Skin epidermis (tissue), 12 donors: Measurements from ENCODE around the gene MBTPS1.
A peak's percentile ranks its signal among the peaks of the same experiment; 100 is the strongest.

ENCODE experiments used
- H3K27ac ChIP-seq, 21 experiments: fragments of 200-600 bp; sonication (generic) in 11 of 21; one replicate each; pipeline ENCODE4 v1.5.0; 2020; ENCODE audit warnings: mild to moderate bottlenecking in 3 of 21, inconsistent platforms in 2 of 21, moderate library complexity in 2 of 21
- H3K4me3 ChIP-seq, 7 experiments: fragments of 200-600 bp; sonication (generic) in 2 of 7; one replicate each; pipeline ENCODE4 v1.5.0; 2020; ENCODE audit warnings: inconsistent platforms in 2 of 7, mild to moderate bottlenecking in 2 of 7, moderate library complexity in 1 of 7

The MBTPS1 gene

GRCh38 chr16:84059946-84060901 is 56.5 kb downstream of the MBTPS1 start:
- no peak overlapping the region for H3K27ac ChIP-seq
- H3K4me3 ChIP-seq = no peak overlapping the region

DNA sequence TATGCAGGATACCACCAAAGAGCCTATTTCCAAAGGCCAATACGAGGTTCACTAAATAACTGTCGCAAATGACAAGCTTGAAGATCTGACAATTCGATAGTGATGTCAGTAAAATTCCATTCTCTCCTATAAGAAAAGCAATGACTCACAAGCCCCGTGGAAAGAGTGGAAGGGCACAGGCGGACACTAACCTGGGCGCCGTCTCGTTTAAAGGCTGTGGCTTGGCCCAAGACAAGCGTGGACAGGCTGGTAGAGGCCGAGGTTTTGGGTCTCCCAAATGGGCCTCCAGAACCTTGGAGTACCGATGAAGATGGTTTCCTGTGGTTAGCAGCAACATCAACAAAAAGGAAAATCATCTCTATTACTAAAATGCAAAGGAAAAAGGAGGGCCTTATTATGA is 57.6 kb downstream of the MBTPS1 start:
- Histone ChIP-seq H3K27ac (no peak overlapping the region), H3K4me3 (no peak overlapping the region)

- Histone ChIP-seq H3K4me3 (no peak overlapping the region), H3K27ac (no peak overlapping the region)
Observed at GRCh38 chr16:84058664-84059063, 58.1 kb downstream of the MBTPS1 start.

DNA sequence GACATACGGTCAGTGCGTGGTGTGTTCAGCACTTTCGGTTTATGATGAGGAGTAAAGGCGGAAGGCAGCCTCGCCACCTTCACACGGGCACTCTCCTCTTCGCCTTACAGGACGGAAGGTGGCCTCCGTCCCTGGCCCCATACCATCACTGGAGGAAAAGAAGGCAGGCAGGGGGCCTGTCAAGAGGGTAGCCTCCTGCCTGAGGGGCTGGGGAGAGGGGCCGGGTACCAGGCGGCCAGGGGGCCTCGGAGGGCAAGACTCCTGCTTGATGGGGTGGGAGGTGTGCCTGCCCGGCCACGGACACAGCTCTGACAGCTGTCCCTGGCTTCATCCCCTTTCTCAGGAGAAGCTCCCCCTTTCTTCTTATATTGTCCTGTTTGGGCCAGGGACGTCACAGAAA is 58.5 kb downstream of the MBTPS1 start:
- Histone ChIP-seq H3K27ac (no peak overlapping the region), H3K4me3 (no peak overlapping the region)

GRCh38 chr16:84056933-84057332 is 59.8 kb downstream of the MBTPS1 start:
- H3K27ac ChIP-seq = no peak overlapping the region
- no peak overlapping the region for H3K4me3 ChIP-seq

- no peak overlapping the region for H3K4me3 ChIP-seq
- no peak overlapping the region for H3K27ac ChIP-seq
Observed at GRCh38 chr16:84055801-84056634, 60.7 kb downstream of the MBTPS1 start.

DNA sequence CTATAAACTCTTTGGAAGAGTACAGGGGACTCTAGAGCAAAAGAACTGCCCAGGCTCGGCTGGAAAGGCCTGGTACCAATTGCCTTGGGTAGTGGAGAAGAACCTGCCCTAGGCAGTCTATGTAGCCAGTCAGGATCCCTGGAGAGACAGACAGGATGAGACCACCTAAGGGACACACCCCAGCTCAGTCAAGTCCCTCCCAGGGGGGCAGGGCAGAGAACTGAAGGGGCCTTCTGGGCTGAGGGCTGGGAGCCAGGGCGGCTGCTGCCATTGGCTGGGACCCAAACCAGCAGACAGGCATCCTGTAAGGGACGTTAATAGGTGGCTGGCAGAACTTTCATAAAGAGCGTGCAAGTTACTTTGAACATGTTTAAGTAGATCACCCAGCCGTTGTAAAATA is 61.4 kb downstream of the MBTPS1 start:
- Histone ChIP-seq H3K4me3 (no peak overlapping the region), H3K27ac (peak overlapping the region in 1 of 21 experiments; percentile 49)

DNA sequence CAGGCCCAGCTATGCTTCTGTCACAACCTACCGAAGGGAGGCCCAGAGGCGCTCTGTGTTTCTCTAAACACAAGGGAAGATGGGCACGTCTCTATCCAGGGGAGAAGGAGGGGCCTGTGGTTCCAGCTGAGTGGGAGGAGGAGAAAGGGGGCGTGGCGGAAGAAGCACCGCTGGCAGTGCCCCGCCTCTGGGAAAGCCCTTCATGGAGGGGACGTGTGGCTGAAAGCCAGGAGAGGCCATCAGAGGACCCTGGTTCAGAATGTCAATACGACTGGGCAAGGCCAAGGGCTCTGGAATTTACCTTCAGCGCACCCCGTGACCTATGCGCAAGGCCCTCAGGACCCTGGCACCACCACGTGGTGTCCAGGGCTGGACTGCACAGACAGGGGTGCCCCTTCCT is 61.8 kb downstream of the MBTPS1 start:
- no peak overlapping the region for H3K4me3 ChIP-seq
- H3K27ac ChIP-seq = peak overlapping the region in 1 of 21 experiments; percentile 49

DNA sequence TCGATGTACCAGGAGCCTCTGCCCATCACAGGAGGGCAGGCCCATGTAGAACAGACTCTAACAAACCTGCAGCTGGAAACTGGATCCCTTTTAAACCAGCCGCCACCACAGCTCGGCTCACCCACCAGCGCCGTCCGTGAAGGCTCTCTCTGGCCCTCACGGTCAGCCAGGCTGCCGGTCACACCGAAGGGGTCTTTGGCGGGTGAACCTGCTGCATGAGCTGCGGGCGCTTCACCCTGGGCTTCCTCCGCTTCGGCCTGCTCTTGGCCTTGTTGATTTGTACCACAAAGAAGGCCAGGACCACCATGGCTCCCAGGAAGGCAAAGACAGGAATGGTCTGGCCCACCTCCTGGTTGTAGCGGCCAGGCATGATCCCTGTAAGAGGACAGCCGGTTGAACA is 62.5 kb downstream of the MBTPS1 start:
- Histone ChIP-seq H3K4me3 (no peak overlapping the region), H3K27ac (no peak overlapping the region)

- Histone ChIP-seq H3K4me3 (no peak overlapping the region), H3K27ac (no peak overlapping the region)
Observed at GRCh38 chr16:84053237-84053636, 63.5 kb downstream of the MBTPS1 start.

- no peak overlapping the region for H3K27ac ChIP-seq
Observed at GRCh38 chr16:84052071-84052622, 64.6 kb downstream of the MBTPS1 start.

DNA sequence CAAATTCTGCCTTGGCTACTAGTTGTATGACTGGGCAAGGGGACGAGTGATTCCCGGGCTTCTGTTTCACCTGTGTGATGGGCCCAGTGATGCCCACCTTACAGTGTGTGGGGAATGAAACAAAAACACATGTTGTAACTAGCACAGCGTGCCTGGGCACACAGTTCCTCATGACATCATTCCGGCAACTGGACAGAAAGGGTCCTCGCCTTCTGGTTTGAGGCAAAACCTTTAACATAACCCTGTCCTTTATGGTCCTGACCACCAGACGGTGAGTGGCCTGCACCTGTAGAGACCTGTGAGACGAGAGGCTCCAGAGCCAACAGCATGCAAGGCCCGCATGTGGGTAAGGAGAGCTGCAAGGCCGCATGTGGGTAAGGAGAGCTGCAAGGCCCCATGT is 66.4 kb downstream of the MBTPS1 start:
- H3K27ac ChIP-seq = no peak overlapping the region
- H3K4me3 ChIP-seq = no peak overlapping the region

More at GRCh38 chr16:84052071-84052622, 64.6 kb downstream of the MBTPS1 start:
- H3K4me3 ChIP-seq = no peak overlapping the region

- Histone ChIP-seq H3K4me3 (no peak overlapping the region), H3K27ac (no peak overlapping the region)
Observed at GRCh38 chr16:84049403-84050060, 67.2 kb downstream of the MBTPS1 start.

DNA sequence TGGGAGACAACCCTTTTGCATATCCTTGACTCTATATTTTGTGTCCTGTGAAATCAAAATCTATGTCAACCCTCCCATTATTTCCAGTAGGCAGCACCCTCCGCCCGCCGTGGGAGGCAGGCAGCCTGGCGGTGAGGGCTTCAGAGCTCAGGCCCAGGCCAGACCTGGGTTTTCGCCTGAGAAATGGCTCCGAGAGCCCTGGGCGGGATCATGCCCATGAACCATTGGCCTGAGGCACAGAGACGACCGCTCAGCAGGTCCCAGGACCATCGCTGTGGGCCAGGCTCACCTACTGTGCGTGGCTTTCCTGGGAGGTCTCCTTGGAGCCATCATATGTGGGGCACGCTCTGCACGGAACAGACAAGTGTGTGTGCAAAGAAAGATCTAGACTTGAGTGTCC is 67.9 kb downstream of the MBTPS1 start:
- no peak overlapping the region for H3K4me3 ChIP-seq
- H3K27ac ChIP-seq = no peak overlapping the region

DNA sequence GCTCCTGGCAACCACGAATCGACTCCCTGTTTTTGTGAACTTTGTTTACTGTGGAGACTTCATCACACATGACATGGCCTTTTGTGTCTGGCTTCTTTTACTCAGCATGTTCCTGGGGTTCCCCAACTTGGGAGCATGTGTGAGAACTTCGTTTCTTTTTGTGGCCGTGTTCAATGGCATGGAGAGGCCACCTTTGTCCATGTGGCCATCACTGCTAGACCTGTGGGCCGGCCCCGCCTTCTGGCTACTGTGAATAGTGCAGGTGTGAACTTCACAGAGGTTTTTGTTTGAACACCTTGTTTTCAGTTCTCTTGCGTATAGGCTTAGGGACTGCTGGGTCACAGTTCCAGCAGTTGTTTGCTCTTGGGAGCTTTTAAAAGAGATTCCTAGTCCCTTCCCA is 68.5 kb downstream of the MBTPS1 start:
- no peak overlapping the region for H3K27ac ChIP-seq
- no peak overlapping the region for H3K4me3 ChIP-seq

- H3K27ac ChIP-seq = no peak overlapping the region
Observed at GRCh38 chr16:84047626-84048025, 69.1 kb downstream of the MBTPS1 start.

GRCh38 chr16:84047206-84047605 is 69.5 kb downstream of the MBTPS1 start:
- H3K4me3 ChIP-seq = no peak overlapping the region
- no peak overlapping the region for H3K27ac ChIP-seq

More at GRCh38 chr16:84047626-84048025, 69.1 kb downstream of the MBTPS1 start:
- H3K4me3 ChIP-seq = no peak overlapping the region

GRCh38 chr16:84045818-84046470 is 70.8 kb downstream of the MBTPS1 start:
- Histone ChIP-seq H3K27ac (no peak overlapping the region), H3K4me3 (no peak overlapping the region)
